Measurements from ENCODE around the gene ACKR3.

GRCh38 chr2:236574000-236574399 is 4.4 kb downstream of the ACKR3 start:
- TF ChIP-seq CTCF (IDR thresholded peaks at IDR 0.05) = no peak
- no peak for TF ChIP-seq POLR2A (IDR thresholded peaks at IDR 0.05; ENCODE audit: low read depth)
